BJ (cell line): ENCODE measurements around the gene NKX6-1. TPM values are rescaled to one million over a fixed set of nuclear protein-coding genes. Genes with fewer than 3 reads are reported as not detected.

Source experiments
- CTCF ChIA-PET: fragments of 350-600 bp; formaldehyde crosslinking; extraction: SDS; loops from one replicate; lab custom pipeline; 2021; ENCODE audit warnings: antibody characterized with exemption, inconsistent platforms; lab: Yijun Ruan, JAX
- POLR2A ChIA-PET: fragments of 300-600 bp; sonication (Branson Sonifier 250); formaldehyde crosslinking; extraction: SDS; loops from one replicate; lab custom pipeline; 2021; ENCODE audit warnings: antibody characterized with exemption; lab: Charles Lee
- DNase-seq: peaks from one replicate; pipeline ENCODE4 v3.0.0-alpha.2; 2011; ENCODE audit warnings: low read depth
- H3K27me3 ChIP-seq: 2 replicates; pipeline ENCODE4 v1.6.0; 2011; ENCODE audit warnings: low read length; ENCODE audit not compliant: control insufficient read depth, insufficient read depth
- H3K36me3 ChIP-seq: 2 replicates; pipeline ENCODE4 v1.5.1; 2011; ENCODE audit warnings: low read length; ENCODE audit not compliant: control insufficient read depth, insufficient read depth
- H3K4me3 ChIP-seq: 2 replicates; pipeline ENCODE4 v1.5.1; 2011; ENCODE audit warnings: low read depth, mild to moderate bottlenecking, control low read depth, low read length
- polyA plus RNA-seq: library from polyadenylated mRNA; depleted of rRNA; stranded (reverse); fragments of >200 nt; gene quantifications from 2 replicates; pipeline ENCODE4 v1.2.3, GENCODE V29; 2011
- TF ChIP-seq, protein P1 (sequence below): IDR thresholded peaks from 2 replicates; pipeline ENCODE4 v1.5.1; 2011; ENCODE audit warnings: low read depth, mild to moderate bottlenecking, control low read depth, inconsistent platforms, low read length, moderate library complexity; ENCODE audit not compliant: insufficient read depth

The NKX6-1 gene
- polyA plus RNA-seq, 1 experiment = 0.02 TPM

DNA sequence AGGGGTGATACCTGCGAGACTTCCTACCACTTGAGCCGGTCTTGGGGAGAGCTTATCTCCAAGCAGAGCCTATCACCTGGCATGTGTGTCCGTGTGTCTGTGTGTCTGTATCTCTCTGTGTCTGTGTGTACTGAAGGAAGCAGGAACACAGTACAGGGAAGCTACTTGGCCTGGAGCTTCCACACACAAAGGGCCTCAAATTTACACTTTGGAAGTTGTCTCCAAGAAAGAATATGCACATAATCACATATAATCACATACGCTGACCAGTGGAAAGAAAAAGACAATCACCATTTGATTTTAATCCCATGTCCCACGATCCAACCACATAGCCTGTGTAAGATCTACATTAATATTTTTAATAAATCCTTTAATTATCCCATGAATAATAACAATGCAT, 13.2 kb upstream of the NKX6-1 start:
- Histone ChIP-seq H3K36me3 (no peaks in the 10 kb centered on the region), H3K4me3 (no peak overlapping the region), H3K27me3 (no peaks in the 10 kb centered on the region)
- DNase-seq = no peak
- ChIA-PET CTCF (no interaction called here), POLR2A (no interaction called here)
- TF ChIP-seq, protein P1, sequence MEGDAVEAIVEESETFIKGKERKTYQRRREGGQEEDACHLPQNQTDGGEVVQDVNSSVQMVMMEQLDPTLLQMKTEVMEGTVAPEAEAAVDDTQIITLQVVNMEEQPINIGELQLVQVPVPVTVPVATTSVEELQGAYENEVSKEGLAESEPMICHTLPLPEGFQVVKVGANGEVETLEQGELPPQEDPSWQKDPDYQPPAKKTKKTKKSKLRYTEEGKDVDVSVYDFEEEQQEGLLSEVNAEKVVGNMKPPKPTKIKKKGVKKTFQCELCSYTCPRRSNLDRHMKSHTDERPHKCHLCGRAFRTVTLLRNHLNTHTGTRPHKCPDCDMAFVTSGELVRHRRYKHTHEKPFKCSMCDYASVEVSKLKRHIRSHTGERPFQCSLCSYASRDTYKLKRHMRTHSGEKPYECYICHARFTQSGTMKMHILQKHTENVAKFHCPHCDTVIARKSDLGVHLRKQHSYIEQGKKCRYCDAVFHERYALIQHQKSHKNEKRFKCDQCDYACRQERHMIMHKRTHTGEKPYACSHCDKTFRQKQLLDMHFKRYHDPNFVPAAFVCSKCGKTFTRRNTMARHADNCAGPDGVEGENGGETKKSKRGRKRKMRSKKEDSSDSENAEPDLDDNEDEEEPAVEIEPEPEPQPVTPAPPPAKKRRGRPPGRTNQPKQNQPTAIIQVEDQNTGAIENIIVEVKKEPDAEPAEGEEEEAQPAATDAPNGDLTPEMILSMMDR = no peak

DNA sequence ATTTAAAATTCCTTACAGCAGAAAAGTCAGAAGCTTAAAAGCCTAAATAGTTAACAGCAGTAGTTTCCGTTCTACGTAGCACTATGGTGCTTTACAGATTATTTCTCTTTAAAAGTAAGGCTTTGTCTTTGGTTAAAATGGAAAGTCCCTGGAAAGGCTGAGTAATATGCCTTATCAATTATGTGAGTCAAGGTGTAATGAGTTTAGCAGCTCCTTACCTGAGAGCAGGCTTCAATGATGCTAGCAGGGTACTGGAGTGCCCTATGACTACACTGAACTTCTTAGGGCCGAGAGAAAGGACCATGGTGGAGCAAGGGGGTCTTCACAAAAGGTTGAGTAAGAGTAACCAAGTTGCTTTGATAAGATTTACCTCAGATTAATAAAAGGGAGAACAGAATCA, 12.6 kb upstream of the NKX6-1 start:
- H3K4me3 ChIP-seq = no peak overlapping the region
- ChIA-PET CTCF (interaction anchor here (1.7 to 1.8 kb wide), 2 partner anchors 10 to 18 kb away, joined by 4 read pairs; no protein-coding TSS in a partner anchor), POLR2A (no interaction called here)
- TF ChIP-seq, protein P1 = no peak
- no peaks in the 10 kb centered on the region for H3K27me3 ChIP-seq
- no peaks in the 10 kb centered on the region for H3K36me3 ChIP-seq
- DNase-seq = no peak

DNA sequence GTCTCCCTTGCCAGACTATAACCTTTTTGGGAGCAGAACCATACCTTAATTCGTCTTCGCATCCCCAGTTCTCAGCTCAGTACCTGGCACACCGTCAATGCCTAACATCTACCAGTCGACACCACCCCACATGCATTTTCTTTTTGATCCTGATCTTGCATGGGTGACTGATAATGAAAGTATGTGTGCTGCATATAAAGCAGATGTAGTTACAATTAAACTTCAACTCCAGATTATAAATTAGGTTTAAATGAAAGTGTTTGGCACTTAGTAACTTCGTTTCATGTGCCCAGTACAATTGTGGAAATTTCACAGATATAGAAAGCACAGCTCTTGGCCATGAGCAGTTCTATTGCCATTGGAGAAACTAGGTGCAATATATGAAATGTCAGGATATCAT, 8.8 kb upstream of the NKX6-1 start:
- no peak overlapping the region for H3K4me3 ChIP-seq
- TF ChIP-seq, protein P1 = no peak
- peaks cover 4% of the 10 kb centered on the region for H3K27me3 ChIP-seq
- POLR2A ChIA-PET = no interaction called here
- CTCF ChIA-PET = no interaction called here
- DNase-seq = no peak
- H3K36me3 ChIP-seq = no peaks in the 10 kb centered on the region

DNA sequence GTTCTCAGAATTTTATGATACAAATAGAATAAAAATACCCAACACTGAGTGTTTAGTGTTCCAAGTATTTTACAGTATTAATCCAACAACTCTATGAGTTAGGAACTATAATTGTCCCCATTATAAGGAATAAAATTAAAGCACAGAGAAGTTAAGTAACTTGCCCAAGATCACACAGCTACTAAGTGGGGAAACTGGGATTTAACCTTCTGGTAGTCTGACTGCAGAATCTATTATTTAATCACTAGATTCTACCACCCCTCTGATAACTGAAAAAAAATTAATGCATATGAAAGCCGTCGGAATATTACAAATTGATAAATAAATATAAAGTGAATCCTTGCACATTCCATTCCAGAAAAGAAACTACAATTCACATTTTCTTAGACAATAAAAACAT, 5.7 kb upstream of the NKX6-1 start:
- DNase-seq = no peak
- Histone ChIP-seq H3K4me3 (no peak overlapping the region), H3K36me3 (no peaks in the 10 kb centered on the region), H3K27me3 (peaks cover 32% of the 10 kb centered on the region)
- ChIA-PET POLR2A (no interaction called here), CTCF (interaction anchor here (0.7 to 0.9 kb wide), 2 partner anchors 17 to 857 kb away, joined by 3 to 4 read pairs; no protein-coding TSS in a partner anchor)
- TF ChIP-seq, protein P1 = no peak

DNA sequence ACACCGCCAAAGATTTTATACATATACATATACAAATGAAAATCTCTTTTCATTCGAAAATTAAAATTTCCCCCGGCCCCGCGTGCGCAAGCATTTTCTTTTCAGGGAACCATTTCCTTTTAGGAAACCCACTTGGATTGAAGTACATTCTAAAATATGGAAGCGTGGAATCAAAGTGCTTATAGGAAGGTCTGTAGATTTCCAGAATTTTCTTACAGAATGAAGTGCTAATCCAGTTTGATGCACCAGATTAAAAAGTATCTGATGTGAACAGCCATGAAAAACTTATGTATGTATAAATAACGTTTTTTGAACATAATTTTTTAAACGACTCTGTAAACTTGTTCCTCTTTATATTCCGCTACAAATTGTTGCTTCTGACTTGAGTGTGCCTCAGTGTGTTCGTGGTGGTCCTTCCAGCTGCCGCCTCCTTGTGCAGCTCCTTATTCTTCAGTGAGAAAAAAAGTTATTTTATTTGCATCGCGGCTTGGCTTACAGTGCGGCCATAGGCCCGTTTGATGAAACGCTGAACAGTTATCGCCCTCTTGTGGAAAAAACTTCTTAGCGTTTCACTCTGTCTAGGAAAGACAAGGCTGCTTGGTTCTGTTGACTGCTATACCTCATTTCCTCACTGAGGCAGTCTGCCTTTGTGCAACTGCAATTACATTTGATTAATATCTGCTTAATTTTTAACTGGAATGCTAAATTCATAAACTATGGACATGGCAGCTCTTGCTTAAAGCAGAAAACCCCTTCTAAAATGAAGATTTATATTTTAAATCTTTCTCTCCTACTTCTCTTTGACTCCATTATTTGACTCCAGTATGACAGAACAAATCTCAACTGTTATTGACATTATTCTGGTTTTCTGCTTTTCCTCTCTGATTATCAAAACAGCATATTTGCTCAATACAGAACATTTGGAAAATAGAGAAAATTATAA, 4.7 kb upstream of the NKX6-1 start:
- Histone ChIP-seq H3K27me3 (peaks cover 41% of the 10 kb centered on the region), H3K4me3 (no peak overlapping the region), H3K36me3 (no peaks in the 10 kb centered on the region)
- TF ChIP-seq, protein P1 = peak; percentile 78
- POLR2A ChIA-PET = no interaction called here
- no peak for DNase-seq
- CTCF ChIA-PET = interaction anchor here (0.6 to 2.1 kb wide), 8 partner anchors 11 to 858 kb away, joined by 3 to 5 read pairs (median 4); no protein-coding TSS in a partner anchor
